GM23338 (cell line): ENCODE results near the gene PRPF19.

ENCODE experiments used
- CREB1 ChIP-seq: fragments of 250-450 bp; sonication (Bioruptor Pico); IDR thresholded peaks from 2 replicates; pipeline ENCODE4 v1.5.0; 2020; ENCODE audit warnings: low read depth, mild to moderate bottlenecking, moderate library complexity
- CTCF ChIP-seq, 2 experiments: fragments of 200-600 bp in 1 of 2; sonication (generic) in 1 of 2; conservative IDR thresholded peaks; 2 replicates each; pipeline versions ENCODE4 v1.5.1 to v1.6.1; 2016 to 2017; ENCODE audit warnings: antibody characterized with exemption in 2 of 2, low read depth in 2 of 2, mild to moderate bottlenecking in 2 of 2, moderate library complexity in 1 of 2
- ETS1 ChIP-seq: IDR thresholded peaks from 2 replicates; pipeline ENCODE4 v1.6.1; 2016; ENCODE audit warnings: antibody characterized with exemption
- EZH2 ChIP-seq: fragments of 200-600 bp; sonication (generic); IDR thresholded peaks from one replicate; pipeline ENCODE4 v1.8.0; 2017; ENCODE audit warnings: antibody characterized with exemption, mild to moderate bottlenecking, low read depth; ENCODE audit not compliant: unreplicated experiment
- NANOG ChIP-seq: IDR thresholded peaks from 2 replicates; pipeline ENCODE4 v1.6.1; 2016; ENCODE audit warnings: antibody characterized with exemption, borderline replicate concordance
- POLR2AphosphoS5 ChIP-seq: IDR thresholded peaks from 2 replicates; pipeline ENCODE4 v1.6.1; 2016; ENCODE audit warnings: antibody characterized with exemption, low read depth
- REST ChIP-seq: IDR thresholded peaks from one replicate; pipeline ENCODE4 v1.6.1; 2018; ENCODE audit warnings: antibody characterized with exemption; ENCODE audit not compliant: unreplicated experiment

- TF ChIP-seq POLR2AphosphoS5 = no peak
- TF ChIP-seq CTCF (conservative IDR thresholded peaks at IDR 0.05; ENCODE audit: low read depth in 2 of 2) = no peak
- no peak for TF ChIP-seq EZH2
- no peak for TF ChIP-seq CREB1
- no peak for TF ChIP-seq REST
- TF ChIP-seq NANOG = no peak
- TF ChIP-seq ETS1 = no peak
Observed at GRCh38 chr11:60918939-60919265, 12.5 kb upstream of the PRPF19 start.
